Measurements from ENCODE around the gene LHX6. TPM values are rescaled to one million over a fixed set of nuclear protein-coding genes. Genes with fewer than 3 reads are reported as not detected.

LHX6 gene
- total RNA-seq, 1 donor from 2014 or later = 0.07 TPM

DNA sequence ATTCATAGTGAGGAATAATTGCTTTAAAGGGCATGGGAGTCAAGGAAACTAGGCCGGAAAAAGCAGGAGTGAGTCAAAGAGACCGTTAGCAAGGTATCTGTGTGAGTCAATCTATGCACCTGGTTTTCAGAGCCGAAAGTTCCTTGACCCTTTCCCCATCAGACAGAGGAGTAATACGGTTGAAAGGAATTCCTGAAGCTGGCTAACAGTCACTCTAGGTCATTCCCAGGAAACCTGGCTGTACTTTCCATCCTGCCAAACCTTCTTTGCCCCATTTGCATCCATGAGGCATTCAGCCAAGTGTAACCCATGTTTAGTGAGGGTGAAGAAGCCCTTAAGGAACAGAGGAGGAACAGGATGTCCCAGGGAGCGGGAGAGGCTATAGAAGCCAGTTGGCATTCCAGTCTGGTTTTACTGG is 19.7 kb upstream of the LHX6 start:
- no peak for DNase-seq (ENCODE audit: low read depth, low spot score)
- no peak overlapping the region for H3K27ac Mint-ChIP-seq (ENCODE audit: unreplicated experiment)
- H3K27me3 Mint-ChIP-seq (ENCODE audit: low read depth) = no peaks in the 10 kb centered on the region
- H3K4me3 Mint-ChIP-seq = no peak overlapping the region
- peaks cover 12% of the 10 kb centered on the region for H3K36me3 Mint-ChIP-seq (ENCODE audit: low read depth)
- no peak for TF ChIP-seq CTCF (conservative IDR thresholded peaks at IDR 0.05)
- peaks cover 12% of the 10 kb centered on the region for H3K4me1 Mint-ChIP-seq
- no peaks in the 10 kb centered on the region for H3K9me3 Mint-ChIP-seq

DNA sequence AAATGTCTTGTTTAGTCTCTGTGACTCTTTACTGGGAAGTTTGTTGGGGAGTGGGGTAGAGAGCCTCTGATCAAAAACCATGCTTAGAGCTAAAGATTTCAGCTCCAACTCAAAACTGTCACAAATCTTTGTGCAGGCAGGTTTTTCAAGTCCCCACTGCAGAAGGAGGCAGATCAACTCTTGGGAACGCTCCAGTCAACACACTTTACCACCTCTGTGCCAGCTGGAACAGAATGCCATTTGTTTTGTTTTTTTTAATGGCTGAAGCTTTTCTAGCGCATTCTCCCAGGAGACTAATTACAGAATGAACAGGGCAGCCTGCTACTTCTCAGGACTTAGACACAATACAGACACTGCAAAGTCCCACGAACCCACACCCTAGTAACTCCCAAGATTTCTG is 17.9 kb upstream of the LHX6 start:
- Mint-ChIP-seq H3K36me3 (ENCODE audit: low read depth) (peaks cover 12% of the 10 kb centered on the region), H3K4me1 (peaks cover 7% of the 10 kb centered on the region), H3K27ac (ENCODE audit: unreplicated experiment) (no peak overlapping the region), H3K4me3 (no peak overlapping the region), H3K27me3 (ENCODE audit: low read depth) (no peaks in the 10 kb centered on the region), H3K9me3 (no peaks in the 10 kb centered on the region)
- no peak for TF ChIP-seq CTCF (conservative IDR thresholded peaks at IDR 0.05)
- no peak for DNase-seq (ENCODE audit: low read depth, low spot score)

DNA sequence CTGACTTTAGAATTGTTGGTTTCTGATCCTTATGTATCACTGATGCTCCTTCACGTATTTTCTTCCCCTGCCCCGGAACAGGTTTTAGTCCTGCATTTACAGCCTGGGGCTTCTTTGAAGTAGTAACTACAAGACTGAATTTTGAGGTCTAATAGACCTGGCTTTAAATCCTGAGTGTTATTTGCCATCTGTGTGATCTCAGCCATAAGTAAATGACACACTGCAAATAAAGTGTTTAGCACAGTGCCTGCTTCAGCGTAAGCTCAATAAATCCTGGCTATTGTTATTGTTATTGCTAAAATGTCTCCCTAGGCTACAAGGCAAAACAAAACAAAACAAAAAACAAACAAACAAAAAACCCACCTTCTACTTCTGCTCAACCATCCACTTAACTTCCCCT is 15.6 kb upstream of the LHX6 start:
- DNase-seq (ENCODE audit: low read depth, low spot score) = no peak
- no peak overlapping the region for H3K4me3 Mint-ChIP-seq
- no peak for TF ChIP-seq CTCF (conservative IDR thresholded peaks at IDR 0.05)
- peaks cover 4% of the 10 kb centered on the region for H3K36me3 Mint-ChIP-seq (ENCODE audit: low read depth)
- H3K27me3 Mint-ChIP-seq (ENCODE audit: low read depth) = no peaks in the 10 kb centered on the region
- no peaks in the 10 kb centered on the region for H3K9me3 Mint-ChIP-seq
- H3K27ac Mint-ChIP-seq (ENCODE audit: unreplicated experiment) = no peak overlapping the region
- no peaks in the 10 kb centered on the region for H3K4me1 Mint-ChIP-seq

DNA sequence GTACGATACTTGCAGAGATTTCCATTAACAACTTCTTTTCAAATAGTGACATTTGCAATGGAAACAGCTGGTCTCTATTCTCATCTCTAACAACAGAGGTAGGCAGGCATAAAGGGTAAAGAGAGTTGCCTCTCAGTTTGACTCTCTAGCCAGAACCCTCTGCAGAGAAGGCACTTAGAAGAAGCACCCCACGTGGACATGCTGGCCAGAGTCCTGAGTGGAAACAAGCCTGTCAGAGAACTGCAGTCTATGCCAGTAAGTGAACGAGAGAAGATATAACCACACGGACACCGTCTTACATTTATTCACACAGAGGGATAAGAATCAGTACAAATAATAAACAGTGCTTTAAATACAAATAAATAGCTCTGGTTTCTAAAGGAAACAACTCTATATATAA is 11.0 kb upstream of the LHX6 start:
- no peaks in the 10 kb centered on the region for H3K9me3 Mint-ChIP-seq
- H3K4me3 Mint-ChIP-seq = no peak overlapping the region
- H3K4me1 Mint-ChIP-seq = no peaks in the 10 kb centered on the region
- H3K27ac Mint-ChIP-seq (ENCODE audit: unreplicated experiment) = no peak overlapping the region
- TF ChIP-seq CTCF (conservative IDR thresholded peaks at IDR 0.05) = no peak
- peaks cover 6% of the 10 kb centered on the region for H3K36me3 Mint-ChIP-seq (ENCODE audit: low read depth)
- no peak for DNase-seq (ENCODE audit: low read depth, low spot score)
- H3K27me3 Mint-ChIP-seq (ENCODE audit: low read depth) = peaks cover 12% of the 10 kb centered on the region

- Mint-ChIP-seq H3K4me3 (no peak overlapping the region), H3K9me3 (no peaks in the 10 kb centered on the region), H3K27me3 (ENCODE audit: low read depth) (peaks cover 33% of the 10 kb centered on the region), H3K4me1 (no peaks in the 10 kb centered on the region), H3K27ac (ENCODE audit: unreplicated experiment) (no peak overlapping the region), H3K36me3 (ENCODE audit: low read depth) (peaks cover 6% of the 10 kb centered on the region)
- TF ChIP-seq CTCF (conservative IDR thresholded peaks at IDR 0.05) = no peak
- DNase-seq (ENCODE audit: low read depth, low spot score) = no peak
Measured at GRCh38 chr9:122236681-122237080, 7.9 kb upstream of the LHX6 start.

Measured in neural crest cell (in vitro differentiated cells).